Nephron progenitor cell (in vitro differentiated cells): ENCODE measurements around the gene LGALS8.

Experiments
- DNase-seq: peaks from one replicate; pipeline ENCODE4 v3.0.0; 2021
- H3K27ac Mint-ChIP-seq: 2 replicates; pipeline ENCODE4 v1.8.0; 2021; ENCODE audit warnings: mild to moderate bottlenecking, moderate library complexity, mixed read lengths
- H3K27me3 Mint-ChIP-seq: 2 replicates; pipeline ENCODE4 v1.8.0; 2021; ENCODE audit warnings: mild to moderate bottlenecking, low read depth, mixed read lengths; ENCODE audit not compliant: poor library complexity
- H3K36me3 Mint-ChIP-seq: 2 replicates; pipeline ENCODE4 v1.8.0; 2021; ENCODE audit warnings: low read depth, mixed read lengths
- H3K4me1 Mint-ChIP-seq: 2 replicates; pipeline ENCODE4 v1.8.0; 2021; ENCODE audit warnings: mixed read lengths
- H3K4me3 Mint-ChIP-seq: 2 replicates; pipeline ENCODE4 v1.8.0; 2021; ENCODE audit warnings: mild to moderate bottlenecking, moderate library complexity, mixed read lengths
- H3K9me3 Mint-ChIP-seq: 2 replicates; pipeline ENCODE4 v1.8.0; 2021; ENCODE audit warnings: mild to moderate bottlenecking, moderate library complexity, mixed read lengths
- TF ChIP-seq, protein P1 (sequence below): fragments of 200-600 bp; sonication (generic); IDR thresholded peaks from 2 replicates; pipeline ENCODE4 v1.5.0; 2021; ENCODE audit warnings: antibody characterized with exemption

LGALS8 gene

DNA sequence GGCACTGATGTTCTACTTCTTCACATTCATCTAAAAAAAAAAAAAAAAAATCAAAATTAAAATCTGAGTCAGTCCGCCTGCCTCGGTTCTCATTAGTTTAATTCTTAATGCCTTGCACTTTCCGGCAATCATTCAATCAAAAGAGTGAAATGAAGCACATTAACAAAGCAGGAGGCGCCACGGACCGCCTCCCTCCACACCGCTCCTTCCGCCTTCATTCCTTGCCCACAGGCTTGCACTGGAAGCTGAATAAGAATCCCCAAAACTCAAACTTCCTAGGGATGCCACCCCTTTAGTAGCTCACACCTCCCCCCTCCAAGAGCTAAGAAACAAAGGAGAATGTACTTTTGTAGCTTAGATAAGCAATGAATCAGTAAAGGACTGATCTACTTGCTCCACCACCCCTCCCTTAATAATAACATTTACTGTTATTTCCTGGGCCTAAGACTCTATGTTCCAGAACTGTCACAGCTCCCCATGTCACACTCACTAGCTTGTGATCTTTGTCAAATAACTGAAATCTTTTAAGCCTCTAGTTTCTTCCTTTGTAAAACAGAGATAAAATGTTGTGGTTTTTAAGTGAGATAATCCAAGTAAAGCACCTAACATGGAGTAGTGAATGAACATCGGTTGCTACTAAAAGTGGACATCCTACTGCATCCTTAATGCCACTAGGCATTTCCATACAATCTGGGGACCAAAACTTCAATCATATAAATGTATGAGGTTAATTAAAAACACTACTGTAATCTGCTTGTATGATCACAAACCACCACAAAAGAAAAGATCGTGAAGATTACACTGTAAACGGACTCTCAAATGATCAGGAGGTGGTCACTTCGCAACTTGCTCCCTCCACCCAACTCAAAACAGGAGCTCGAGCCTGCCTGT lies 27.4 kb downstream of the LGALS8 start:
- no peak for DNase-seq
- H3K4me3 Mint-ChIP-seq, result no peak overlapping the region
- no peaks in the 10 kb centered on the region for H3K27me3 Mint-ChIP-seq
- H3K36me3 Mint-ChIP-seq, result peaks cover 80% of the 10 kb centered on the region
- H3K9me3 Mint-ChIP-seq, result no peaks in the 10 kb centered on the region
- TF ChIP-seq, protein P1, sequence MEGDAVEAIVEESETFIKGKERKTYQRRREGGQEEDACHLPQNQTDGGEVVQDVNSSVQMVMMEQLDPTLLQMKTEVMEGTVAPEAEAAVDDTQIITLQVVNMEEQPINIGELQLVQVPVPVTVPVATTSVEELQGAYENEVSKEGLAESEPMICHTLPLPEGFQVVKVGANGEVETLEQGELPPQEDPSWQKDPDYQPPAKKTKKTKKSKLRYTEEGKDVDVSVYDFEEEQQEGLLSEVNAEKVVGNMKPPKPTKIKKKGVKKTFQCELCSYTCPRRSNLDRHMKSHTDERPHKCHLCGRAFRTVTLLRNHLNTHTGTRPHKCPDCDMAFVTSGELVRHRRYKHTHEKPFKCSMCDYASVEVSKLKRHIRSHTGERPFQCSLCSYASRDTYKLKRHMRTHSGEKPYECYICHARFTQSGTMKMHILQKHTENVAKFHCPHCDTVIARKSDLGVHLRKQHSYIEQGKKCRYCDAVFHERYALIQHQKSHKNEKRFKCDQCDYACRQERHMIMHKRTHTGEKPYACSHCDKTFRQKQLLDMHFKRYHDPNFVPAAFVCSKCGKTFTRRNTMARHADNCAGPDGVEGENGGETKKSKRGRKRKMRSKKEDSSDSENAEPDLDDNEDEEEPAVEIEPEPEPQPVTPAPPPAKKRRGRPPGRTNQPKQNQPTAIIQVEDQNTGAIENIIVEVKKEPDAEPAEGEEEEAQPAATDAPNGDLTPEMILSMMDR, result no peak
- H3K27ac Mint-ChIP-seq, result peak overlapping the region; percentile 65
- no peaks in the 10 kb centered on the region for H3K4me1 Mint-ChIP-seq

DNA sequence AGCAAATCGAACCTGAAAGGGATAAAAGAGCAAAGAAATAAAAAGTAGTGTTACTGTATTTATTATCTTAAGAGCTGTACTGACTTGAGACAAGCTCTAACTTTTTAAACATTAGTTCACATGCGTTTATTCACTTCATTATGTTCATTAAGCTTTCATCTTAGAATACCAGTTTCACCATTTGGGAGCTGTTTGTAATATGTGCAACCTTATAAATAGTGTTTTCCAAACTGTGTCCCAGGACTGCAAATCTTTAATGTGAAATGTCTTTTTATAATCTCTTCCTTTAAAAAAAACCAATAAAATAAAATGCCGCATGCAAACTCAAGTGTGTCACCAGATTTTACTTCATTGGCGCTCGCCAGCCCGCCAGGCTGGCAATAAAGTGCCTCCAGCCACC lies 28.3 kb downstream of the LGALS8 start:
- Mint-ChIP-seq H3K4me3 (no peak overlapping the region), H3K27me3 (no peaks in the 10 kb centered on the region), H3K4me1 (no peaks in the 10 kb centered on the region), H3K9me3 (no peaks in the 10 kb centered on the region), H3K27ac (no peak overlapping the region), H3K36me3 (peaks cover 79% of the 10 kb centered on the region)
- TF ChIP-seq, protein P1, result no peak
- DNase-seq, result no peak

DNA sequence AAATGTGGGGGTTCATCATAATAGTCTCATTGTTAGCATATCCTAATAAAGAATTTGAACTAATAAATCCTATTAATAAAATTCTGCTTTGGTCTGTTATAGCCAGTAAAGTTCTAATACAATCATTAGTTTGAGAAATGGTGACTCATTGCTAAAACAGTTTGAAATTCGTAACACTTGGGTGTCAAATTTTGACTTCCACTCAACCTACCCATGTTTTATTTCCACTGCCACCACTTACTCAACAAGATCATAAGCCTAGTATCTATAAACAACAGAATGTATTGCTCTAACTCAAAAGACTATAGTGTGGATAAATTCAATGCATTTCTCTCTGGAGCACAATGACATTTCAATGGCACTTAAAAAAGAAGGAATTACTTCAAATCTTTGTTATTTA lies 29.1 kb downstream of the LGALS8 start:
- no peaks in the 10 kb centered on the region for H3K9me3 Mint-ChIP-seq
- DNase-seq, result no peak
- H3K4me3 Mint-ChIP-seq, result no peak overlapping the region
- H3K27me3 Mint-ChIP-seq, result no peaks in the 10 kb centered on the region
- H3K36me3 Mint-ChIP-seq, result peaks cover 78% of the 10 kb centered on the region
- no peak overlapping the region for H3K27ac Mint-ChIP-seq
- TF ChIP-seq, protein P1, result no peak
- no peaks in the 10 kb centered on the region for H3K4me1 Mint-ChIP-seq

DNA sequence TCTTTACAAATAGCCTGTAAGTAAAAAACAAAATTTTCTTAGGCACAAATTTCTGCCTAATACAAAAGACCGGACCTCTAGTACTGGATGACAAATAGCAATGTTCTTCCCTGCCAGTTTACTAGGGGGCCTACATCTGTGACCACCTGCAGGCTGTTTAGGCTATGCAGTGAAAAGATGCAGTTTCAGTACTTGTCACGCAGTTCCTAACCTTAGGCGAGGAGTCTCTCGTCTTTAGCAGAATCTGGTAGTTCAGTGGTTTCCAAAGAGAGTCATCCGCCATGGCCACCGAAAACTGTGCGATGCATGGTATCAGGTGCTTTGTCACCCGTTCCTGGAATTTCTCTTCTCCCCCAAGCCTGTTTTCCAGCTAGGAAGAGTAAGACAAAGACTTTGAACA lies 29.6 kb downstream of the LGALS8 start:
- TF ChIP-seq, protein P1, result no peak
- Mint-ChIP-seq H3K9me3 (no peaks in the 10 kb centered on the region), H3K27ac (no peak overlapping the region), H3K4me1 (no peaks in the 10 kb centered on the region), H3K27me3 (no peaks in the 10 kb centered on the region), H3K36me3 (peaks cover 83% of the 10 kb centered on the region), H3K4me3 (no peak overlapping the region)
- no peak for DNase-seq

- no peak for DNase-seq
- H3K27ac Mint-ChIP-seq, result no peak overlapping the region
- H3K4me3 Mint-ChIP-seq, result no peak overlapping the region
- H3K36me3 Mint-ChIP-seq, result peaks cover 69% of the 10 kb centered on the region
- no peaks in the 10 kb centered on the region for H3K9me3 Mint-ChIP-seq
- no peaks in the 10 kb centered on the region for H3K27me3 Mint-ChIP-seq
- no peaks in the 10 kb centered on the region for H3K4me1 Mint-ChIP-seq
- TF ChIP-seq, protein P1, result no peak
Measured at GRCh38 chr1:236556606-236557005, 32.8 kb downstream of the LGALS8 start.

DNA sequence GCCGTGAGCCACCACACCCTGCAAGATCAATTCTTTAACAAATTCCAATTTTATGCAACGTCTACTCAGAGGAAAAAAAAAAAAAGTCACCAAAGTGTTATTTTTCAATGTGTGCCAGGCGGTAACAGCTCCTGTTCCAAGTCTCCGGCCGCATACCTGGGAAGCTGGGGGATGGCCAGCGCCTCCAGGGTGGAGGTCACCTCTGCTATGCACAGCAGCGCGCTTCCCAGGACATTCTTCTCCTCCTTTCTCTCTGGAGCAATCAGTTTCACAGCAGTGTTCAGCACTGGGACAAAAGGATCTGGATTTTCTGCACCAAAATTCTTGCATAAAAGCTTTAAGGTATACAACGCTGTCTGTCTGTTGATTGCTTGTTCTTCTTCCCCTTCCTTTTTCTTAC lies 34.3 kb downstream of the LGALS8 start:
- Mint-ChIP-seq H3K9me3 (no peaks in the 10 kb centered on the region), H3K27me3 (no peaks in the 10 kb centered on the region), H3K36me3 (peaks cover 69% of the 10 kb centered on the region), H3K4me1 (no peaks in the 10 kb centered on the region), H3K4me3 (no peak overlapping the region), H3K27ac (no peak overlapping the region)
- TF ChIP-seq, protein P1, result no peak
- DNase-seq, result no peak
